Medulla oblongata (tissue), 1 donor: ENCODE measurements around the gene TFCP2L1.

Source experiments
- DNase-seq: peaks from one replicate; pipeline ENCODE4 v3.0.0-alpha.2; 2015; ENCODE audit errors: extremely low spot score

Gene TFCP2L1

DNA sequence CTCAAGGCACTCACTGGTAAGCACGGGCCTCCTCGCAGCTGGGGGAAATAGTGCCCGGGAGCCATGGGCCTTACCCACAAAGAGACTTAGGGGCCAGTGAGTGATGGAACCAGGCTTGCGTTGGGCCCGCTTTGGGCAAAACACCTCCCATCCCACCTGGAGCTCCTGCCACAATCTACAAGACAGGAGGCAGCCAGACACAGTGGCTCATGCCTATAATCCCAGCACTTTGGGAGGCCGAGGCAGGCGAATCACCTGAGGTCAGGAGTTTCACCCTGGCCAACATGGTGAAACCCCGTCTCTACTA, 88.2 kb downstream of the TFCP2L1 start:
- no peak for DNase-seq

DNA sequence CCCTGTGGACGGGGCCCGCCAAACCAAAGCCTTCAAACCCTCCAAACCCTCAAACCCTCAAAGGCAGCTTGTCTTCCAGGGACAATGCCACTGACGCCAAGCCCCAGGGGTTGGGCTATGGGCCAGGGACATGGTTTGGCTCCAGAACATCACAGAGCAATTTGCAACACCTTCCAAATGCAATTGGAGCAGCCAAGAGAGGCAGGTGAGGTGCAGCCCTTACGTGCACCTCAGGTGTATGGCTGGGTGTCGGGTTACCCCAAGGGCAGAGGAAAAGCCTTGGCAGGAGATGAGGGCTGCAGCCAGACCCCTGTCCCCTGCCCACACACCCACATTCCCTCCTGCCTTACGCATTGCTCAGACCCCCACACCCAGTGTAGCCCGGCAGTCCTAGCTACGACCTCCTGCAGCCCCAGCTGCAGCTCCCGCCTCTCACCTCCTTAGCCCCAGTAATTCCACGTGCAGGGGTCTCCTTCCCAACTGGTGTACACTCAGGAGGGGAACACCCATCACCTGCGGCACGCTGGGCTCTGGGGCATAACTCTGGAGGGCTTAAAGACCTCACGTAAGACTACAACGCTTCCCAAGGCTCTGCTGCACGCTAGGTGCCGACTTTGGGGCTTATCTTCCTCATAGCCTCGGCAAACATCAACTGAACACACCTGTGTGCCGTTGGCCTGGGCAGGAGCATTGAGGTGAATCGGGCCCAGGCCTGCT, 88.7 kb downstream of the TFCP2L1 start:
- no peak for DNase-seq

DNA sequence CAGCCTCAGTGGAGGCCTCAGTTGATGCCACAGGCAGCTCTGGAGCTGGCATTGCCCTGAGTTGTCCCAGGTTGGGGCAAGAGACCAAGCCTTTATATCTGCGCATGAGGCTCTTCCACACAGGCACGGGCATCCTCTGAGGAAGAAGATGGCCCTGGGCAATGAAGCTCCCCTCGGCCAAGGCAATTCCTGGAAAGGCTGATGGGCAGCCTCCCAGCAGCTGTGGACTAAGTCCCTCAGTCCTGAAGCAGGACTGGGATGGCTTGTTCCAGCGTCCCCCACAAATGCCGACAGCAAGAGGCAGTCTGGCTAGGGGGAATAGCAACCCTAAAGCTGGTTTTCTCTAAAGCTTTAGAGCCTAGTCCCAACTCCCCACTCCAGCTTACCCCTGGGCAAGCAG, 90.0 kb downstream of the TFCP2L1 start:
- no peak for DNase-seq

DNA sequence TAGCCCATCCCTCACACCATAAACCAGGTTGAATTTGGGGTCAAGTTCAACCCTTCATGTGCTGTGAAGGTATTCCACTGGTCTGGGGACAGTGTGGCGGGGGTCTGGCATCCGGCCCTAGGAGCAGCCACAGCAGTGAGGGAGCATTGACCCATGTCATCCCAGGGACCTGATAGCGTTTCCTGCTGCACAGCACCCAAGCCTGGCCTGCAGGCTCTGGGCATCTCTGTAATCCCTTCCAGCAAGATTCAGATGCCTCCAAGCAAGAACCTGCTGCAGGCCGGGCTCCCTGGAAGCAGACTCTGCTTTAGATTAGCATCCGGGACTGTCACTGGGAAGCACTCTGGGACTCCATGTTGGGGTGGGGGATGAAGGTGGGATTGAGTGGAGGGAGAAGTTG, 90.4 kb downstream of the TFCP2L1 start:
- no peak for DNase-seq

DNA sequence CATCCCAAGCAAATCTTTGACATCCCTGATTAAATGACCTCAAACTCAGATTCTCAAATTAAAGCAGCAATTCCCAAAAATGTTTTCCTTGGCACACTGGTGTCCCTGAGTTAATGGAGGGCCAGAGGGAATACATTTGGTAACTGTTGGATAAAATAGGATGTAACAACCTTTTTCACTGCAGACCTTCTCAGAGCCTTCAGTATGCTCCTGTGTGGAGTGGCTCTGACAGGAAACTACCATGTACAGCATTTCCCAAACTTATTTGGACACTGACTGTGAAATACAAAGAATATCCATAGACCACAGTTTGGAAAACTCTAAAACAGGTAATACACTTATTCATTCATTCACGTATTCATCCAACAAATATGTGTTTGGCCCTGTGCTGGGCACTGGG, 91.8 kb downstream of the TFCP2L1 start:
- no peak for DNase-seq

DNA sequence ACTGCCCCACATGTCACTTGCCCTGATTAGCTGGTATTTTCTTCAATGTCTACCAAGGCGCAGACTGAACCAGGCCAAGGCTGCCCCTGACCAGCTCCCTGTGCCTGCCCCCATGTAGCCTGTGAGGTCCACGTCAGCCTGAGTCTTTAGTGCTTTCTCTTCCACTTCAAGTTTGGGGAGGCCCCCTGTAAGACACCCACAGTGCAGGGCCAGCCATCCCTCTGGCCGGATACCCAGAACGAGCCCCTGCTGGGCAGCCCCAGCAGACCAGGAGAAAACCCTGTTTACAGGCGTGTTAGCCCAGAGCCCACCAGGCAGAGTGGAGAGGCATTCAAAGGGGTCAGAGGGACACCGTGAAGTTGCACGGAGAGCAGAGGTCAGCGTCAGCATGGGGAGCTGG, 92.4 kb downstream of the TFCP2L1 start:
- DNase-seq = no peak

DNA sequence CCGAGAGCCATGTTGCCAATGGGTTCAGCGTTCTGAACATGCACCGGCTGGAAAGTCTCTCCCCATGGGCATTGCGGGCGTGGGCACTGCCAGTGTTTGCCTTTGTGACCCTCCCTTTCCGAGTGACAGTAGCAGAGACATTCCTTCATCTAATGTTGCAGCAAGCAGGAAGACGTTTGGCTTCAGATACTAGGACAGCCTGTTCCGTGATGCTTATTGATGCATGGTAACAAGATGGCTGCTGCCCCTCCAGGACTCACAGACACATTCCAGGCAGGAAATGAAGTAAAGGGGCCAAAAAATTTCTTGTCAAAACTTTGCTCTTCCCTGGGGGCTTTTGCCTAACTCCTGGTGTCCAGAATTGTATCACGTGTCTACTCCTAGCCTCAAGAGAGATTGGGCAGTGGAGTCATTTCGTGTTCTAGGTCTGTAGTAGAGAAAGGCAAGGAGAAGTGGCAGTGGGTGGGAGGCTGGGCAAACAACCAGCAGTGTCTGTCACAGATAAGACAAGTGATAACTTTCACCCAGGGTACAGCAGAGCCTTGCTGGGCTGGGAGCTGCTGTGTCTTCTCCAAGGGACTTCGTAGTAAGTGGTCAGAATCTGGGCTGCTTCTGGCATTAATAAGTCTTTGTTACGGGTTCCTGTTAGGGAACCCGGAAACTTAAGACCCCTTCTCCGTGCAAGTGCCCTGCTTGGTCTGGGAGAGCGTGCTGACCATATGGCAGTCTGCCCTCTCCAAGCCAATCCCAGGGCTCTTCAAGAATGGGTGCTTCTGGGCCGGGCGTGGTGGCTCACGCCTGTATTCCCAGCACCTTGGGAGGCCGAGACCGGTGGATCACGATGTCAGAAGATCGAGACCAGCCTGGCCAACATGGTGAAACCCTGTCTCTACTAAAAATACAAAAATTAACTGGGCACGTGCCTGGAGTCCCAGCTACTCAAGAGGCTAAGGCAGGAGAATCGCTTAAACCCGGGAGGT, 93.5 kb downstream of the TFCP2L1 start:
- no peak for DNase-seq

DNA sequence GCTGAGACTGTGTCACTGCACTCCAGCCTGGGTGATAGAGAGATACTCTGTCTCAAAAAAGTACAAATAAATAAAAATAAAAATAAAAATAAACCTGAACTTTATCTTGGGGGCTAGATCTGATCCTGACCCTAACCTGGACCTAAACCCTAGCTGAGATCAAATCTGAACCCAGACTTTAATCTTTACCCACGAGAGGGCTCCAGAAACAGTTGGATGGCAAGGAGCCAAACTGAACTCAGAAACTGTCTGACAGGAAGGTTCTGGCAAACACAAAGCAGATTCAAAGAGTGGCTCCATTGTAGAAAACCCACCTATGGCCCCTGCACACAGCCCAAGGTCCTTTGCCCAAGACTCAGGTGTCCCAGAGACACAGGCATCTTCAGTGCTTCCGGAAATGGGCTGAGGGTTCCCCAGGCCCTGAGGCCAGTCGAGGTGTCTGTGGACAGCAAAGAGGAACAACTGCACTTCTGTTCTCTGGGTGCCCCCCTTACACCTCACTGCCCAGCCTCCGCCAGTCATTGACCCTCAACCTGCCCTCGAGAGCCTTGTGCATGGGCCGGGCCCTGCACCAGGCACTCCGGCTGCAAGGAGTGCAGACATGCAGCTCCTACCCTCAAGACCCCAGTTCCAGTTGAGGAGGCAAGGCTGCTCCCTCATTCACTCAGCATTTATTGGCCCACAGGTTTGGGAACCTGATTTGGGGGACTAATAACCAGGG, 95.2 kb downstream of the TFCP2L1 start:
- DNase-seq = peak; percentile 27

DNA sequence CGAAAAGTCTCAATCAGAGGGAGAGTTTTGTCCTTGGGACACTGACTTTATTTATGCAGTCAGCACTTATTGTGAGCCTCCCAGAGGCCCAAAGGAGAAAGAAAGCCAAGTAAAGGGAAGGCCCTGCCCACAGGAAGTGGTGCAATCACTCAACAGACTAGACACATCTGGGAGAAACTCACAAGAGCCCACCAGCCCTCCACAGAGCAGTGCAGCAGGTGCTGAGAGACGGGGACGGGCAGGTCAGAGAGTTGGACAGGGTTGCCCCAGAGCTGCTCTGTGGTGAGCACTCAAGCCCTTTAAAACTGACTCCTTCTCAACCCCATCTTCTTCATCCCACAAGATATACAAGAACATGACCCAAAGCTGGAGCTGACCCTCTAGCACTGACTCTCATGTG, 96.0 kb downstream of the TFCP2L1 start:
- DNase-seq = no peak

DNA sequence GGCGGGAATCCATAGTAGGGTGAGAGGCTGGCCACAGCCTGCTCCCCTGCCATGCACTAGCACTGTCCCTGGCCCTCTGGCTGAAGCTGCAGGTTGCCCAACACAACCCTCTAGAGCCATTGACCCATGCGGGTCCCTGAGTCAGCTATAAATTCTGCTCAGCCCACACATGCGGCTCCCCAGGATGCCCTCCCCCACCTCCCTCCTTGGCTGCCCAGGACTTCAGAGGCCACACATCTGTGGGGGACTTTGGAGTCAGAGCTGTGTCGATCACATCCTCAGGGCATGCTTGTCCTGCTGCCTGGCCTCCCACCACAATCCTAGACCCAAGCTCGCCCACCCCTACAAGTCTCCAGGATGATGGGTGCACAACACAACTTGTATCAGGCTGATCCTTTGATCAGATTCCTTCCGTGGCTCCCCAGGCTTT, 97.0 kb downstream of the TFCP2L1 start:
- no peak for DNase-seq

DNA sequence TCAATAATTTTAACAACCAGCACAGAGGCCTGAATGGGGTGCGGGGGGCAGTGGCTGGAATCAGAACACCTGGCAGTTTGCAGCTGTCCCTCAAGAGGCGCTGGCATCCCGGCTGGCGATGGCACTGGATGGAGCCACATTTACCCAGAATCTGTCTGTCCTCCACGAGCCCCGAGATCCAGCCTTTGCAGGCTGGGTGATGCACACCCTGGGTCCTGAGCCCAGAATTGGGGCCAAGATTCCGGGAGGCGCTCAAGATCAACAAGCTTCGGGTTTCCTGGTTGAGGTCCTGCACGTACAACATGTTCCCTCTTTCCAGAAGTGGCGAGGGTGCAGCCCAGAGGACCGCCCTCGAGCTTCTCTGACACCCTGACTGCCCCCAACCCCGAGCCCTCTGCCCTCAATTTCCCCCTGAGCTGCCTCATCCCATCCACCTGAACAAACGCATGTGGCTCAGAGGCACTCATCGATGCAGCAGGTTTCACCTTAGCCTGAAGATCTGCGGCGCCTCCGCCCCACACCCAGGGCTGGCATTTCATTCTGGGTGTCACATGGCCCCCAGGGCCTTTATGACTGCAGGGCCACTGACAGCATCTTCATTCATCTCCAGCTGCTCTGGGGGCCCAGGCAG, 97.5 kb downstream of the TFCP2L1 start:
- no peak for DNase-seq

DNA sequence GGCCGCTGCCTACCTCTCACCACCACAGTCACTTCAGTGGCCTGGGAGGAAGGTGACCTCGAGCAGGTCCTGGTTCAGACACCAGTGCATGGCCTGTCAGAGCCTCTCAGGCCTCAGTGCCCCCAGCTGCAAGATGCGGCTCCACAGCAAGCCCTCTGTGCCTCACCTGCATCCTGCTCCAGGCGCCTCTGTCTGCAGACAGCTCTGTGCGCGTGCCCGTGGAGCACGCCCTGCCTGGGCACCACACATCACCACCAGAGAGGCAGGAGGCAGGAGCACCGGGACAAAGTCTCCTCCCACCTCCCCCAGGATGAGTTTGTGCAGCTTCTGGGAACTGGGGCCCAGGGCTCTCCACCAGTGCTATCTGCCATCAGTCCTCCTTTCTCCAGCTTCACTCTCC, 98.7 kb downstream of the TFCP2L1 start:
- no peak for DNase-seq

DNA sequence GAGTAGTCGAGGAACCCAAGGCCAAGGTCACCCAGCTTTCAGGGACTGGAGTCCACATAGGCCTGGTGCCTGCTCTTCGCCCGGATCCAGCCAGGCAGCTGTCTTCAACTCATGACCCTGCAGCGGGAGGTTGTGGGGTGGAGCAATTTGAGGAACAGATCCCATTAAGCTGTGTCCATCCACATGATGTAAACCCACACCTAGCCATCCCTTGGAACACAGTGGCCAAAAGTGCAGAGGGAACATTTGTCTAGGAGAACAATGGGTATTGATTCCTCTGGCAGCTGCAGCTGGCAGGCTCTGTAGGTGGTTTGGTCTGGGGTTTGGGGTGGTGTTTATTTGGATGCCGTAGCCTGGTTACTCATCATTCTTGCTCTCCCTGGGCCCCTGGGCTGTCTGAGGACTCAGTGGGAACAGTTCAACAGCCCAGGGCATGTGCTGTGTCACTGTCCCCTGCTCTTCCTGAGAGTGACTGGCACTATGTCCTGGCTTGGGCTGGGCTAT, 99.4 kb downstream of the TFCP2L1 start:
- peak; percentile 32 for DNase-seq

DNA sequence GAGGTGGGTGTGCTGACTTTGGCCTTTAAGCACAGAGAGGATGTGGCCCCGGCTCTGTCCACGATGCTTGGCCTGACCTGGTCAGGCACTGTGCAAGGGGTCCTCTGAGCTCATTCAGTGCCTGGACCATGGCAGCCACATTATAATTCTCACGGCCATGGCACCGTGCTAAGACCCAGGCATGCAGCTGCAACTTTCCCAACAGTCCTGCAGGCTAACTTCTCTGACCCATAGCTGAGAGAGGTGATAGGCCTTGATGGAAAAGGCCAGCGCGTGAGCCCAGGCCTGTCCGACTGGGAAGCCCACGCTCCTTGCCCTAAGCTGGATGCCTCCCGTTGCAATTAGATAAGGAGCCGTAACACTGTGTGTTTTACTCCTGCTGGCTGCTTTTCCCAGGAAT, 99.9 kb downstream of the TFCP2L1 start:
- no peak for DNase-seq

DNA sequence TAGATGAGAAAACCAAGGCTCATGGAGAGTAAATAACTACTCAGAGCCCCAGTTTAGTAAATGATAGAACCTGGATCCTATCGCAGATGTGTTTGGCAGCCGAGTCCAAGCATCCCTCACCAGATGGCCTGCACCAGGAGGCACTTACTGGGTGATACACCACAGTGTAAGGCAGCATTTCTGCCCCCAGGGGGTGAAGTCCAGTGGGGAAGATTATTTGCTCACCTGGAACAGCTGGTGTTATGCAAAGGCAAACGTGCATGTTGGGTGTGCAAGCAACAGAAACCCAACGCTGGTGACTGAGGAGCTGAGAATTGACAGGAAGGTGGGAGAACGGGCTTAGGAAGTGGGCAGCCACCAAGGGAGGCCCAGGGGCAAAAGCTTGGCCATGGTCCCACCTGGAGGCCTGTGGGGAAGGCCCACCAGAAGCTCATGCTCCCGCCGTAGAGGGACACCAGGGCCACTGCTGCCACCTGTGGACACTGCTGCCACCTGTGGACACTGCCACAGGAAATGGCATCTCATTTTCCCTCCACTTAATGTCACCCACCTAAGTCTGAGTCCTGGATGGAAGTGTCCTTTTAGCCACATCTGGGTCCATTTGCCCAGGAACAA, 100.6 kb downstream of the TFCP2L1 start:
- no peak for DNase-seq

DNA sequence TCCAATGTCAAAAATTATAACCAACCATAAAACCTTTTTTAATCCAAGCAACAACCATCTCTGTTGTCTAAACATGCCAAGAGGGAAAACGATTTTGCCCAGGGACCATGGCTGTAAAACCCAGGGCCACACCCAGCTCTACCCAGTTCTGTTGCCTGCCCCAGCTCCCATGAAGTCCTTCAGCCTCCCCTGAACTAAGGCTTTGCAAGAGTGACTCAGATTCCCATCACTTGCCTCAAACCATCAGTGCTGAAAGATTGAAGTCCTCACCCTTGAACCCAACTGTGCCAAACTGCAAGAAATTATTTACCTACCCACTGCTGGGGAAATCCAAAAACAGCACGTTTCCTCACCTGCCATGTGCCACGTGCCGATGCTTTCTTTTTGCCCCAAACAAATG, 102.5 kb downstream of the TFCP2L1 start:
- DNase-seq = no peak

DNA sequence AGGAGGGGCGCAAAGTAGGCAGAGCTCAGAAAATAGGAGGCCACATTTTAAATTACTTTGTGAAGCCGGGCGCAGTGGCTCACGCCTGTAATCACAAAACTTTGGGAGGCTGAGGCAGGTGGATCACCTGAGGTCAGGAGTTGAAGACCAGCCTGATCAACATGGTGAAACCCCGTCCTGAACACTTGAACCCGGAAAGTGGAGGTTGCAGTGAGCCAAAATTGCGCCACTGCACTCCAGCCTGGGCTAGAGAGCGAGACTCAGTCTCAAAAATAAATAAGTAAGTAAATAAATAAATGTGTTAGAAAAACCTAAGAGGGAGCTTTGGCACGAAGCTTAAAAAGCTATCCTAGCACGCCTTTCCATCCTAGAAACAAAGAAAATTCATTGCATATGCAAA, 105.5 kb downstream of the TFCP2L1 start:
- no peak for DNase-seq

DNA sequence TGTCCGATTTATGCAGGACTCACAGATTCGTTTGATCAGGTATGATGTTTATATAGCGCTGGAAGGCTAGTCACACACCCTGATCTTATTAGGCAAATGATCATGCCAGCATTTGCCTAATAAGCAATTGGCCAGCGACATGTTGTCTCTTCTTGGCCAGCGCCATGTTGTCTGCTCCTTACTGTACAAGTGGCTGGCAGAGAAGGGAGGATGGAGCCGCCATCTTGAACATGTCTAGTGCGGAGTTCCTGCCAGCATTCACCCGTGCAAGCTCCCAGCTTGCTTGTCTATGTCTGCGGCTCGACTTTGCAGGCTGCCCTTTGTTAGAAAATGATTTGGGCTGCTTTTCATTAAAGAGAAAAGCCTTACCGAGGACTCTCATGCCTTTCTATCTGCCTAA, 106.3 kb downstream of the TFCP2L1 start:
- DNase-seq = no peak

DNA sequence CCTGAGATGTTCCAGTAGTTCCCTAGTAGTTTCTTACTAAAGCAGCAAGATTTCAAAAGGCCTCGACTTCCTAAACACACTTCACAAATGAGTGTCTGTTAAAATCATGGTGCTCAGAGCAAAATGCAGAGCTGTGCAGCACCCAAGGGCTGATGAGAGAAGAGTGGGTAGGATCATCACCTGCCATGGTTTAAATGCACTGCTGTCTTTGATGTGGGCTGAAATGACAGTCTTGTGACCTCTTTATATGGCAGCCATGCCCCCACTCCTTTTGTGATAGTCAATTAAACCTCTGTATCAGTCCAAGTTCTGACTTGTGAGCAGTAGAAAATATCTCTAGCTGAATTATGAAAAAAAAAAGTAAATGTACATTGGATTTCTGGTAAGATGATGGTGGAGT, 107.1 kb downstream of the TFCP2L1 start:
- no peak for DNase-seq

DNA sequence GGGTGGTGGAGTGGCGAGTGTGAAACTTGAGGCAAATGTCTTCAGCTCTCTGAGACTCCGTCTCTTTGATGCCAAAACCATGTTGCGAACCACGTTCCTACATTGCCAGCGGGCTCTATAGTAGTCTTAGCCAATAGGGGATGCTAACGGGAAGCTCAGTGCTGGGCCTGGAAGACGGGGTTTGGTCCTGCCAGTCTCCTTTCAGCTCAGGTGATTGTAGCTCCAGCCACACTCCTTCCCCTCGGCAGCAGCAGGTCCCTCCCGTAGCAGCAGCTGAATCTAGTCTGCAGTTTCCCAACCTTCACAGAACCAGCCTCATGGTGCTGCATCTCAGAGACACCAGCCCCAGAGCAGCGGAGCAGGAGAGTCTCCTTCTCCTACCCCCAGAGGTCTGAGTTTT, 109.7 kb downstream of the TFCP2L1 start:
- DNase-seq = no peak

DNA sequence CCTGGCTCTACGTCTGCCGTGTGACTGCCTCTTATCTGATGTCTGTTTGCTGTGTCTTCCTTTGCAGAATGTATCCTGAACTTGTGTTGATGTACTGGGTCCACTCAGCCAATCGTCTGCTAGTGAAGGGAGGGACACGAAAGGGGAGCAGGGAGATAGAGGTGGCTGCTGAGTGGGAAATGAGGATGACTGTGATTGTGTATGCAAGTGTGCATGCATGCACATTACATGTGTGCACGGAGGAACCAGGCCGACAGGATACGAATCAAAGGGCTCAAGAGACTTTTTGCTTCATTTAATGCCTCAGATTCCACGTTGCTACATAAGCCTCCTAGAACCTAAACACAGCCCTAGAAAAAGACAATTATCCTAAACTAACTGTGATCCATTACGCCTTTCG, 111.2 kb downstream of the TFCP2L1 start:
- no peak for DNase-seq
